ENCODE measurements around the gene TMEM35B.

DNA sequence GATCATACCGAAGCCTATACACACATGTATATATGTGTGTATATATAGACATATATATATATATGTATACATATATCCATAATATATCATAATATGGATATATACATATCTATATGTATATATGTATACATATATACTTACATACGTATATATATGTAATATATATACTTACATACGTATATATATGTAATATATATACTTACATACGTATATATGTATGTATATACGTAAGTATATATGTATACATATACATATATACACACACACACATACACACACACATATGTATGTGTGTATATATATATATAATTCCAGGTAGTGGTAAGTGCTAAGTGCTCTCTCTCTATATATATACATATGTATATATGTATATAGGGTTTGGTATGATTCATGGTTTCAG, 9.7 kb upstream of the TMEM35B start:
- no peak for TF ChIP-seq POLR2AphosphoS5 (IDR thresholded peaks at IDR 0.05)
- TF ChIP-seq CTCF (IDR thresholded peaks at IDR 0.05), result no peak
- TF ChIP-seq POLR2A (IDR thresholded peaks at IDR 0.05), result no peak

All from stomach (tissue), 4 donors.